Measurements from ENCODE around the gene PHTF2.
"Not testable (repeated sequence)": the region's sequence is repeated elsewhere in the genome, so short reads cannot be mapped to it uniquely, and the experiment has no call there.

PHTF2 gene

DNA sequence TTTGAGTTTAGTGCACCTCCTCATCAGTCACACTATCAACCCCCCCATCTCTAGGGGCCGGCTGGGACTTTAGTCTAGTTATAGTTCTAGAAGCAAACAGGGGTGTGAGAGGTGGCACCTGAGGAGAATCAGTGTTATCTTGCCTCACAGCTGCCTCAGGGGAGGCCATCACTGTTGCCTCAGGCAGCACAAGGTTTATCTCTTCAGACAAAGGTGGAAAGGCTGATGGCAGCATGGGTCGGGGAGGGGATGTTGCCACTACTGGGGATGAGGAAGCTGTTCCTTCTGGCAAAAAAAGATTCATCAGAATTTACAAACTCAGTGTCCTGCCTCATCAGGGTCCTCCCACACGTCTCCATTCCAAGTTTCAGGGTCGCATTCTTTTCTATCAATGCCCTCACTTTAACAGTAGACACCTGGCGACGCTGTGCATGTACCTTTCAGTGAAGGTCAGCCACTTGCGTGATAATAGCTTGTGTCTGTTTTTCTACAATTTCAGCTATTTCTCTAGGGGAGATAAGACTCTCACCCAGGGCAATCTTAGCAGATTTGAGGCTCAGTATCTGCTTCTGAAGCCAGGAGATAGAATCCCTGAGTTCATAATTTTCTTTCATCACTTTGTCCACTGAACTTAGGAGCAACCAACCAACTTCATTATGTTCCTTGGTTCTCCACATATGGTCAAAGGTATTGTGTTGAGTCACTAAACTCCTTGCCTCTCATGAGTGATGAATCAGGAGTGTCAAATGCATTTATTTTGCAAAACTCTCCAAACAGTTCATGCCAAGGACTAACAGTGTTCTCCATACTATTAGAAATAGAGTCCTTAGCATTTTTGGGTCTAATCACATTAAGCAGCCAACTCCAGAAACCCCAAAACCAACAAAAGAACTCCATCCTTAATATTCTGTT is 75.1 kb downstream of the PHTF2 start:
- FAIRE-seq; DNase-seq (ENCODE audit: low spot score): not testable (repeated sequence)

DNA sequence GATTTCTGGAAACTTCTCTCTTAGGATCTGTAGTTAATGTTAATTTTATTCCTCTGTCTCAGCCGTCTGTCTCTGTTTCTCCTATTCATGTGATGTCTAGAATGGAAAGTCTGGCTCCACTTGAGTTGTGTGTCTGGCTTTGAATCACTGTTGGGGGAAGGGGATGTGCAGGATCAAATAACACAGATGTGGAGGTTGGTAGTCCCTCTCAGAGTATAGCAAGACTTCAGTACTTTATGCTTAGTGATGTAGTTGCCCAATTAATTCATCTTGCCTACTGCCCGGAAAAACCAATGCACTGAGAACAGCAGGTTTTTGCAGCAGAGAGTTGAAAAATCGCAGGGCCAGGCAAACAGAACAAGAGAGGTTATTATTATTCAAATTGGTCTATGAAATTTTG is 79.2 kb downstream of the PHTF2 start:
- FAIRE-seq (no peak), DNase-seq (ENCODE audit: low spot score) (no peak)

DNA sequence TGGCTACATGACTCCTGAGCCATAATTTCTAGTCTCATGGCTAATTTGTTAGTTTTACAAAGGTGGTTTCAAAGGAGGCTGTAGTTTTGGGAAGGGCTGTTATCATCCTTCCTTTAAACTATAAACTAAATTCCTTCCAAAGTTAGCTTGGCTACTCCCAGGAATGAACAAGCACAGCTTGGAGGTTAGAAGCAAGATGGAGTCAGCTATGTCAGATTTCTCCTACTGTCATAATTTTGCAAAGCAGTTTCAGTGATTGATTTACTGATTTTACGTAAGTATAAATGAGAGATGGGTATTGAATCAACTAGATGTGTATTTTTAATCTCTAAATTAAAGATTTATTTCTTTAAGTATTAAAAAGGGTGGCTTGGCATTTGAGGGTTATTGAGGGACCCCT is 79.9 kb downstream of the PHTF2 start:
- FAIRE-seq = no peak
- DNase-seq (ENCODE audit: low spot score) = no peak

DNA sequence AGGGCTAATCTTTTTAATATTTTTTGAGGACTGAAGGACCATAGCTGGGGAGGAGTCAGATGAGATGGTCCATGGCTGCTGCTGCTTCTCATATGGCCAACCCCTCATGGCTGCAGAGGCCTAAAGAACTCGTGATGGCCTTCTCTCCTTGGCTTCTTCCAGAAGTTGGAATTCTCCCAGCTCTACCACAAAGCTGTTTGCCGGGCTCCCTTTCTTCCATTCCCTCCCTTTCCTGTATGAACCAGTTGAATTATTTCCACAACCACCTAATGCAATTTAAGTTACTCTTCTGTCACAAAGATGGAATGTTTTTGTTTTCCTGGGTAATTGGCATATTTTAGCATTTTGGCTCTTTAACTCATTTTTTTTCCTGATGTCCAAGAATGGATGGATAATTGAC is 80.7 kb downstream of the PHTF2 start:
- no peak for DNase-seq (ENCODE audit: low spot score)
- no peak for FAIRE-seq

DNA sequence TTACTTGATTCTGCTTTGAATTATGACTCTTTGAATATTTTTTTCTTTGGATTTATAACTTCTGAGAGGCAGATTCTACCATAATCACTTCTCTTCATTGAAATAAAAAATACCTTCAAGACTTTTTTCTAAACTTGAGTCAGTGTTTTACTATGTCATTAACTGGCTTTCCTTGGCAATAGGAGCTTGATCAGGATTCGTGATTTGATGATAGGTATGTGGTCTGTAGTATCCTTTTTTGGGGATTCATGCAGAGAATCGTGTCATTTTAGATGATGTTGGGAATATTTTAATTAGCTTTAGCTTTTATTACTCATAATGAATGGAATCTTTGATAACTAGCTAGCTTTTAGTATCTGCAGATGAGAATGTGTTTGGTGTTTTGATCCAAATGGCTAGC is 83.3 kb downstream of the PHTF2 start:
- no peak for DNase-seq (ENCODE audit: low spot score)
- no peak for FAIRE-seq

DNA sequence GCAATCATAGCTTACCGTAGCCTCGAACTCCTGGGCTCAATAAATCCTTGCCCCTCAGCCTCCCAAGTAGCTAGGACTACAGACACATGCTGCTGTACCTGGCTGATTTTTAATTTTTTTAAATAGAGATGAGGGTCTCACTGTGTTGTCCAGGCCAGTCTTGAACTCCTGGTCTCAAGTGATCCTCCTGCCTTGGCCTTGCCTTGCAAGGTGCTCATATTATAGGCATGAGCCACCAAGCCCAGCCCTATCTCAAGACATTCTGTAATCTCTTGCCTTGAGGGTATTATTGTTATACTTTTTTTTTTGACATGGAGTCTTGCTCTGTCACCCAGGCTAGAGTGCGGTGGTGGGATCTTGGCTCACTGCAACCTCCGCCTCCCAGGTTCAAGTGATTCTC is 86.6 kb downstream of the PHTF2 start:
- FAIRE-seq (no peak), DNase-seq (ENCODE audit: low spot score) (no peak)

DNA sequence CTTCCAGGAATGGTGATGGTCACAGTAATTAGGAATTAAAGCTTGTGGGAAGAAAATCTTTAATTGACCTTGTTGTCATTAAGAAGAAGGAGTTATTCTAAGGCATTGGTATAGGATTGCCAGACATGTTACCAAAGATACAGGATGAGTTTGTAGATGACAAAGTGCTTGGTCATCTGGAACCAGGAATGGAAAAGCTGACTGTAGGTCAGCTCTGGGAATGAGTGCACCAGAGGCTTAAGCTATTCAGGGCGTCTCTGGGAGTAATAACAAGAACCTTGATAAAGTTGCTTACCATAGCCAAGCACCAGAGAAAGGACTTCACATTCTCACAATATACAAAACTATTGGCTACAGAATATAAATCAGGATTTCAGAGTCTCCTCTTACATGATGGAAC is 89.0 kb downstream of the PHTF2 start:
- DNase-seq (ENCODE audit: low spot score) = peak; percentile 77
- peak; percentile 84 for FAIRE-seq

DNA sequence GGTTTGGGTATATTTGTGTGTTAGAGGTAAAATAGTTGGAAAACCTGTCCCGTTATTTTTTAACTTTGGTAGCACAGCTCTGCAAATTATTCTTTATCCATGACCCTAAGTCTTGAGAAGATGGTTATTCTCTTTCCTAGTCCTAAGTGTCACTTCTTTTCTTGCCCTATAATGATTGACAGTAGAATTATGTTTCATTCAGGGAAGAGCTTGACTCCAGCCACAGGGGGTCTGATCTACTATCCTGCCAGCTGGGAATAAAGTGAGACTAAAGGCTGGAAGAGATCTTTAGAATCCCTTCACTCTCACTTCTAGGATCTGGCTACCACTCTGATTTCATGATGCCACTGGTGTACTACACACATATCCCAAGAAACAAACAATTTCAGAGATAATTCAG is 90.4 kb downstream of the PHTF2 start:
- no peak for FAIRE-seq
- DNase-seq (ENCODE audit: low spot score) = no peak

DNA sequence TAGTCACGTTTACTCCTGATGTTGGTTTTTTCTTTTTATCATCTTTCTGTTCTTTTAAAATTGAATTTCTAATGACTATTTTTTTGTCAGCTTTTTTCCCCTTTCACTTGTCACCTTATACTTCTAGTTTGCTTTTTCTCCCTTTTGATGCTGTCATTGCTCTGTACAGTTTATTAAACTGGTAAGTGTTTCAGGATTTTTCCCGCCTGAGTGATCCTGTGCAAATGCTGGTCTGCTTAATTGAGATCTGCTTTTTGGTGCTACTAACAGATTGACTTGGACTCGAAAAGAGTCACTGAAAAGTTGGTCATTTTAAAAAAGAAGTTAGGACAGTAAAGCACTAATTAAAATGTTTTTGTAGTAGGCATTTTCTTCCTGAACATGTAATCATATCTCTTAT is 95.2 kb downstream of the PHTF2 start:
- FAIRE-seq = no peak
- no peak for DNase-seq (ENCODE audit: low spot score)

DNA sequence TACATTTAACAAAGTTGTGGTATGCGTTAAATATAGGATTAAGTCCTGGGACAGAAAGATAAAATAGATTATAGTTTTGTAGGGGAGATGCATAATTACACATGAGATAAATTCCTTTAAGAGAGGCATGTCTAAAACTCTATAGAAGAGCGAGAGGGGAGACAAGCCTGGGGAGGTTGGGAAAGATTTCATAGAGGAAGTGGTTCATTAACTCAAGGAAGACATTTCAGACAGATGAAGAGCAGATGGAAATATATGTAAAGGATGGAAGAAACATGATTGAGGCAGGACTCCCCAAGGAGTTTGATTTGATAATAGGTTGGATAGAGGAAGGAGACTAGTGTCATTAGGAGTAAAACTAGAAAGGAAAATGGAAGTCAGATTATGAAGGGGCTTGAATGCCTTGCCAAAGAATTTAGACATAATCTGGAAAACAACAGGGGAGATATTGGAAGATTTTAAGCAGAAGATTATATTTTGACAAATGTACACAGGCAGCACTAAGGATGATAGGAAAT is 96.1 kb downstream of the PHTF2 start:
- DNase-seq (ENCODE audit: low spot score) (no peak), FAIRE-seq (no peak)

DNA sequence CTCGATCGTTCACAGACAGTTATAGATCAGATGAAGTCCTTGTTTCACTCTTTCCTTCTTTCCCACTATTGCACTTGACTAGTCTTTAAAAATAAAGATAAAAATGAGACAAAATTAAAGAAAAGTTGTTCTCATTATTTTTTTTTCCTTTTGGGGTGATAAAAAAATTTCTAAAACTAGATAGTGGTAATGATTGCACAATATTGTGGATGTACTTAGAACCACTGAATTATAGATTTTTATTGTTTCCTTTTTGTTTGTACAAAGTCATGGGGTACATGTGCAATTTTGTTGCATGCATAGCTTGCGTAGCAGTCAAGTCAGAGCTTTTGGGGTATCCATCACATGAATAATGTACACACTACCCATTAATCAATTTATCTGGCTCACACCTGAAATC is 97.3 kb downstream of the PHTF2 start:
- FAIRE-seq = no peak
- no peak for DNase-seq (ENCODE audit: low spot score)

DNA sequence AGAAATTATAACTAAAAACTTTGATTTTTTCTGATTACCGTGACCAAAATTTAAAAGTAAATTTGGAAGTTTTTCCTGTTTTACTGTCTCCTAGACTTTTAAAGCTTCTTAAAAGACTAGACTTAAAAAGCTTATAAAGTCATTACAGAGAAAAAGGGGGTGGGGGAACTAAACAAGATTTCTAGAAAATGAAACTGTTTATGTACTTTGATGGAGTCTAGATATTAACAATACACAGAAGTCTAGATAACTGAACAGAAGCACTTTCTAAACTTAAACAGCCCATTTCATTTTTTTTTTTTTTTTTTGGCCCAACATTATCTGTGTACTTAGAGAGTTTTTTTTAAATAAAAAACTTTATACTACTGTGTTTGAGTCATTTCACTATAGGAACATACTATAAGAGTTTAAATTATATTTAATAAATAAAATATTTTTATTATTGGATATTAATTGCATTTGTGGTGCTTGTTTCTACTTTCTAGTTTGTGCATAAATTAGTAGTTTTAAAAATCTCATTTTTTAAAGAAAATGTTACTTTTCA is 98.5 kb downstream of the PHTF2 start:
- DNase-seq (ENCODE audit: low spot score) = no peak
- FAIRE-seq = peak; percentile 55

DNA sequence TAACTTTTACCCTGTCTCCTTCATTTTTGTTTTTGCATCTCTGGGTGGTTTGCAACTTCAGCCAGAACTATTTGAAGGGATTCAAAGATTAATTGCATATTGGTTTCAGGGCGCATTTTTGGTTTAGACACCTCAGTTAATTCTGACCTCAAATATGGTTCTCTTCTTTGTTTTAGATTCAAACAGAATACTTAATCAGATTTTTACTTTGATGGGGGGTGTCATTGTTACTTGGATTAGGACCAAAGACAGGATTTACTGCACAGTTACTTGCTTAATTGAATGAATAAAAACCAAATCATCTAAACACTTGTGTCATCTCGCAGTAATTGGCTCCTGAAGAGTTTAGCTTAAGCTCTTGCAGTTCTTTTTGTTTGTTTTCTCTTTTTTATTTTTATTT is 100.9 kb downstream of the PHTF2 start:
- no peak for FAIRE-seq
- no peak for DNase-seq (ENCODE audit: low spot score)

DNA sequence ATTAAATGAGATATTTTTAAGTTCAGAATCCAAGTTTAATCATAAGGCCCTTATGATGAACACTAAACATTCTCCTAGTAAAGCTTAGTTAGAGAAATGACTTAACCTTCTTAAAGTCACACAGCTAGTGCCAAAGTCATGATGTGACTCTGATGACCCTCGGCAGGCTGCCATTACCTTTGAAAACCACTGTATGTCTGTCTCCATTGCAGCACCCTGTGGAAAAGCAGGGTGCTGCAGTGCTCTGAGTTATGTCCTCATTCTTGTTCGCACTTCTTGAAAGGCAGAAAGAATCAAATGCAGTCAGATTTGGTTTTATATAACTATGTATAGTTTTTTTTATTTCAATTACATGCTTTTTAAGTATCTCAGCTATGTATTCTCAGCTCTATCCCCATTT is 105.0 kb downstream of the PHTF2 start:
- DNase-seq (ENCODE audit: low spot score) (no peak), FAIRE-seq (no peak)

DNA sequence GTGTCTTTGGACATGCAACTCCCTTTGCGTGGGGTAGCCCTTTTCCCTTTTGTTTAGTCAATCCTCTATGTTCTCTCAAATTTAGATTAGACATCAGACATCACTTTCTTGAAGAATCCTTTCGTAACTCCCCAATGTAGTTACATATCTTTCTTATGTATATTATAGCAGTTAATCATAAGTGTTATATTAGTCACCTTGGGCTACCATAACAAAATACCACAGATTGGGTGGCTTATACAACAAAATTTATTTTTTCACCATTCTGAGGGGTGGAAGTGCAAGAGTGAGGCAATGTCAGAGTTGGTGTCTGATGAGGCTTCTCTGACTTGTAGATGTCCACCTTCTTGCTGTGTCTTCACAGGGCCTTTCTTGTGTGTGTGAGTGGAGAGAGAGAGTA is 105.7 kb downstream of the PHTF2 start:
- FAIRE-seq = no peak

DNA sequence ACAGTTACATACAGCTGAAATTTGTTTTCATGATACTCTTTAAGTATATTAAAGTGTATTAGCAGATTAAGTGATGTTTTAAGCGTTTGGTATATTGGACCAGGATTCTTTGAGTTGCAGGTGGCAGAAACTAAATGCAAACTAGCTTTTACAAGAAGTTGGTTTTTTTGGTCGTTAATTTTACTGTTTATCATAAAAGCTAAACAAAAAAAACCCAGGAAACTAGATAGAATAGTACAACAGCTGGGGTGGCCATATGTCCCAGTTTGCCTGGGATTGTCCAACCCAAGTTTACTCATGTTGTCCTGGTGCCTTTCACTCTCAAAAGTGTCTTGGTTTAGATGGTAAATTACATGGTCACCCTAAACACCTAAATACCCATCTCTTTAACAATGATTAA is 108.7 kb downstream of the PHTF2 start:
- no peak for FAIRE-seq
- DNase-seq (ENCODE audit: low spot score) = no peak

More for the DNA sequence above, 105.7 kb downstream of the PHTF2 start:
- DNase-seq (ENCODE audit: low spot score) = no peak

DNA sequence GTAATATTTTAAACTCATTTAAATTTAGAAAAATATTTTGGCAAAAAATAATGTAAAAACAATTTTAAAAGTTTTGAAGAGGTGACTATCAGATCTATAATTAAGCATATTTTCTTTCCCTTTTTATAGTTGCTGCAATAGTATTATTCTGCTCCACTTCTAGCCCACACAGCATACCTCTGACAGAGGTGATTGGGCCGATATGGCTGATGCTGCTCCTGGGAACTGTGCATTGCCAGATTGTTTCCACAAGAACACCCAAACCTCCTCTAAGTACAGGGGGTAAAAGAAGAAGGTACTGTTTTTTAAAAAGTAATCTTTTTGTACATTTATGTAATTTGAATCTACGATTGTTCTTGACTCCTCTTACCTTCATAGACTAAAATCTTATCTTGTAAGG is 110.1 kb downstream of the PHTF2 start:
- DNase-seq (ENCODE audit: low spot score) = no peak
- no peak for FAIRE-seq

DNA sequence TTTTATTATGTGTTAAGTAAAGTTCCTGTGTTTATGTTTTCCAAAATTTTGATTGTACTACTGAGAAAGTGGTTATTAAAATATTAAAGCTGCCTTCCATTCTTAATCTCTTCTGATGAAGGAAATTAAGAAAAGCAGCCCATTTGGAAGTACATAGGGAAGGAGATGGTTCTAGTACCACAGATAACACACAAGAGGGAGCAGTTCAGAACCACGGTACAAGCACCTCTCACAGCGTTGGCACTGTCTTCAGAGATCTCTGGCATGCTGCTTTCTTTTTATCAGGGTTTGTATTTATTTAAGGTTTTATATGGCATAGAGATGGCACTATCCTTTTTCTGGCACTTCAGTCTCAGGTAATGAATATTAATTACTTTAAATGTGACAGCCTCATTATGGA is 111.6 kb downstream of the PHTF2 start:
- FAIRE-seq (no peak), DNase-seq (ENCODE audit: low spot score) (no peak)

DNA sequence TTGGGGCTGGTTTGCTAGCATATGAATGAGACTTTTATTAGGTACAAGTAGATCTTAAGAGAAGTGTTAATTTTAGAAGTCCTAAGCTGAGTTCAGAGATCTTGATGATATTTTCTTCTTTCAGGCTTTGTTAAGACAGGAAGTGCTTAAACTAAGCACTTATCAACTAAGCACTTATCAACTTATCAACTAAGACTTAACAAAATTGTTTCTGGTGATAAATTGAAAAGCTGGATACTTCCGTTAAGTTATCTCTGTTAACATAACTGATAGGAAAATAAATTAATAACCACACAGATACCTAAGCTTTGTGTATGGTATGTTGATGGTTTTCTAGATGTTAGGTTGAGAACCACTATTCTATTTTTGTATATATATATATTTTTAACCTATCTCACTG is 113.7 kb downstream of the PHTF2 start:
- FAIRE-seq = no peak

DNA sequence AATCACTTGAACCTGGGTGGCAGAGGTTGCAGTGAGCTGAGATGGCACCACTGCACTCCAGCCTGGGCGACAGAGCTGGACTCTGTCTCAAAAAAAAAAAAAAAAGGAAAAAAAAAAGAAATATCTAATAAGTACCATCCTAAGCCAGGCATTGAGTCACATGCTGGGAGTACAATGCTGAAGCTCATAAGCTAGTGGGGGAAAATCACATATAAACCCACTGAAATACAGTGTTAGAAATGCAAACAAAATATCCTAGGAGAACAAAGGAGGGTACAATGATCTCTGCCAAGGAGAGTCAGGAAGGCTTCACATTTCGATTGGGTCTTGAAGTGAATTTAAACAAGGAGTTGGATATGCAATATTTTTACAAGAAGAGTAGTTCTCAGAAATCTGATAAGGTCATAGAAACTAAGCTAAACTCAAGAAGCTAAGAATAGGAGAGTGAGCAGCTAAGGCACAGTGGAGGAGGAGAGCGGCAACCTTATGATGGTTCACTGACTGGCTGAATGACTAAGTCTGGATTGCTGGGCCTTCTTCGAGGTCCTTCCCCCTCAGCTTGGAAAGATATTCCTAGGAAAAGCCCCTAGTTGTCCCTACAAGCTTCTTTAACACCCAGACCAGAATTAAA is 115.5 kb downstream of the PHTF2 start:
- FAIRE-seq (no peak), DNase-seq (ENCODE audit: low spot score) (no peak)

More for the DNA sequence above, 113.7 kb downstream of the PHTF2 start:
- no peak for DNase-seq (ENCODE audit: low spot score)

DNA sequence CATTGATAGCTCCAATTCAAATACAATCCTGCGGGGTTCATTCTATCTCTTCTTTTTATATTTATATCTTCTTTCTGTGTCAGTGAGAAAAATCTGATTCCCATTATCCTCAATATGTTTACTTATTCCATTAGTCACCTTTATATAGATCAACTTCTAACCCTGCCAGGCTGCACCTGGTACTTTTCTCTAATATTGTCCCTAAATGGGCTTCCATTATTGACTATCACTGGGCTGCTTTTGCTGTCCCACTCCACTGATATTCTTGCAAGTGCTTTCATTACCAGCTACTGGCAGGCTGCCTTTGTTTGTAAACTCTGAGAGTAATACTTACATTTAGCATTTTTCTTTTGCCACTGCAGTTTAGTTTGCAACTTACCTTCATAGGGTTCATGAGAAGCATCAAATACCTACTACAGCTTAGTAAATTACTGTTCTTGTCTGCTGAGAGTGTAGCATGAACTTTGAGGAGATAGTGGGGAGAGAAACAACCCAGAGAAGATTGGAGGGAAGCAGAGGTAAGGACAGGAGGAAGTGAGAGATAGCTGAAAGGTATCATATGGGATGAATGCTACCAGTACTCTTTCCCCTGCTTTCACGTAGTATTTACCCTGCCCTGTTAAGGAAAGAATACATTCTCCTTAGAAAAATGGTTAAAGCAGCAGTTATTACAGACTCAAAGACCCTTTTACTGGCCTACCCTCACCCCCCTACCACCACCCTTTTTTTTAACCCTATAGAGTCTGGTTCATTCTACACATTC is 119.1 kb downstream of the PHTF2 start:
- DNase-seq (ENCODE audit: low spot score) = no peak
- no peak for FAIRE-seq

DNA sequence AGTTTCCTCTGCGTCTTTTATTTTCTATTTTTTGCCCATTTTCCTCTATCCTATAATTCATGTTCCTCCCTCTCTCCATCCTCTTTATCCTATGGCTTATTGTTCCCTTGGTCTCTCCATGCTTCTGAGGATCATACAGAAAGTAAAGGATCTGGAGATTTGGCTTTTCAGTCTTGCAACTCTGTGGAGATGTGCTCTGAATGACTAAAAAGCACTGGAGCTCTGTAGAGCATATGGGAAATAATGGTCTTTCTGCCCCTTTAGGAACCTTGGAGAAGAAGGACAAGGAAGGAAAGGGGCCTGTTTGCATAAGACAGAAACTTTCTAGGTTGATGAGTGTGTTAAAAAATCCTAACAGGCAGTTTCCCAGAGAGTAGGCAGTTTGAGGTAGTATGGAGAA is 120.1 kb downstream of the PHTF2 start:
- FAIRE-seq = no peak
- no peak for DNase-seq (ENCODE audit: low spot score)
